ENCODE data around the gene SGTA.

DNA sequence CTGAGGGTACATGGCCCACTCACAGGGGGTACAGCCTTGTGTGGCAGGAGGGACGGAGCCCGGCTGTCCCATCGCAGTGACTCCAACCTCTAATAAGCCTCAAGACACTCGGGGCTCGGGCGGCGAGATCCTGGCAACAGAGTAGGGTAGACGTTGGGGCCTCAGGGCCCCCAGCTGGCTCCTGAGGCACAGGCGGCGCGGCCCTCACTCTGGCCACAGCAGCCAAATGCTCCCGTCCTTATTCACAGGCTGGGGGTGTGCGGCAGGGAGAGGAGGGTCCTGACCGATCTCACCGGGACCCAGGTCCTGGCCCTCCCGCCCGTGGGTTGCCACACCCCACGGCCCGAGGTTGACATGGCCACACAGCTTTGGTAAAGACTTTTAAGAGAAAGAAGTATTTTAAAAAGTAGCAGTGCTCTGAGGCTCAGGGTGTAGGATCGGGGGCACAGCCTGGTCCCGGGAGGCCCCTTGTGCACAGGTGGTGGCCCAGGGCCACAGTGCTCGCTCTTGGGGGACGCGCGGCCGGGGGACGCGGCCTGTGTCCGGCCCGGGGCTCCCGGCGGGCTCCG, 50.8 kb downstream of the SGTA start:
- TF ChIP-seq CTCF (IDR thresholded peaks at IDR 0.05) (no peak), POLR2A (IDR thresholded peaks at IDR 0.05) (no peak)
